ENCODE measurements around the gene KIF3A. TPM values are rescaled to one million over a fixed set of nuclear protein-coding genes. Genes with fewer than 3 reads are reported as not detected.

The KIF3A gene
- total and polyA plus RNA-seq, 11 donors, result 5.8 to 19.3 (median 10.1) TPM

DNA sequence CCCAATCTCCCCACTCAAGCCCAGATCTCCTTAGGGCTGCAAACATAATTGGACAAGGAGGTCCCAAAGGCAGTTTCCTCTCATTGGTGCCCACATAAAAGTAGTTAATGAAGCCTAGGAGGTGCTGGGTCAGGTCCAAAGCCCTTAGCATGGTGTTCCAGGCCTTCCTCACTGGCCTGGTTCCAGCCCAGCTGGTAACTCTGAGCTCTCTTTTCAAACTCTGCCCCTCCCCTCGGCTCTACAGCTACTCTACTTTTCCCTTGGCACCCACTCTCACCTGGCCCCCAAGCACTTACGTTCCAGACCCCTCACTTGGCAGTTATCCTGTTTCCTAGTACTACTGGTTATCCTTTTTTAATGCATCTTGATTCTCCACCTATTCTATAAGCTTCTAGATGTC is 29.8 kb upstream of the KIF3A start:
- no peak overlapping the region for H3K4me3 ChIP-seq
- TF ChIP-seq, protein P1, sequence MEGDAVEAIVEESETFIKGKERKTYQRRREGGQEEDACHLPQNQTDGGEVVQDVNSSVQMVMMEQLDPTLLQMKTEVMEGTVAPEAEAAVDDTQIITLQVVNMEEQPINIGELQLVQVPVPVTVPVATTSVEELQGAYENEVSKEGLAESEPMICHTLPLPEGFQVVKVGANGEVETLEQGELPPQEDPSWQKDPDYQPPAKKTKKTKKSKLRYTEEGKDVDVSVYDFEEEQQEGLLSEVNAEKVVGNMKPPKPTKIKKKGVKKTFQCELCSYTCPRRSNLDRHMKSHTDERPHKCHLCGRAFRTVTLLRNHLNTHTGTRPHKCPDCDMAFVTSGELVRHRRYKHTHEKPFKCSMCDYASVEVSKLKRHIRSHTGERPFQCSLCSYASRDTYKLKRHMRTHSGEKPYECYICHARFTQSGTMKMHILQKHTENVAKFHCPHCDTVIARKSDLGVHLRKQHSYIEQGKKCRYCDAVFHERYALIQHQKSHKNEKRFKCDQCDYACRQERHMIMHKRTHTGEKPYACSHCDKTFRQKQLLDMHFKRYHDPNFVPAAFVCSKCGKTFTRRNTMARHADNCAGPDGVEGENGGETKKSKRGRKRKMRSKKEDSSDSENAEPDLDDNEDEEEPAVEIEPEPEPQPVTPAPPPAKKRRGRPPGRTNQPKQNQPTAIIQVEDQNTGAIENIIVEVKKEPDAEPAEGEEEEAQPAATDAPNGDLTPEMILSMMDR (IDR thresholded peaks at IDR 0.05), result no peak
- TF ChIP-seq POLR2A (IDR thresholded peaks at IDR 0.05), result no peak
- WGBS, 4 donors, result 26 to 39% (median 30%) methylated on average over 2 of the region's 2 CpGs
- H3K27me3 ChIP-seq, result no peaks in the 10 kb centered on the region
- intact Hi-C loops (cut with DNase I), result loop anchor here in 1 of 10 donors (5.0 kb wide), 1 partner anchor 50 kb away; no protein-coding TSS in a partner anchor
- H3K9me3 ChIP-seq, result no peaks in the 10 kb centered on the region
- peaks cover 0 to 34% (median 31%) of the 10 kb centered on the region in 9 donors for H3K36me3 ChIP-seq
- H3K4me1 ChIP-seq, result peaks cover 2 to 68% (median 53%) of the 10 kb centered on the region in 12 donors
- peak in 1 of 5 donors; percentile 69 for DNase-seq
- peak overlapping the region in 3 of 12 donors; percentile 25 to 55 (median 39) for H3K27ac ChIP-seq
- ATAC-seq, result peak in 1 of 4 donors; percentile 30

DNA sequence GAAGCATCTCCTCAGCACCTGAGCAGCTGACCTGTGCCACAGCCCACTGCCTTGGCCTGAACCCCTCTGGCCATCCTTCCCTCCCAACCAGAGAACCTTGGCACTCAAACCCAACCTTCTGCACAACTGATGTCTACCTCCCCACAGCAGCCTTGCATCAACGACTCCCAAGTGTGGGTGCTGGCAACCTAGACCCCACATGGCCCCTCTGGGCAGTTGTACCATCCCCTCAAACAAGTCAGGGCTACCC is 29.4 kb upstream of the KIF3A start:
- no peak for DNase-seq

DNA sequence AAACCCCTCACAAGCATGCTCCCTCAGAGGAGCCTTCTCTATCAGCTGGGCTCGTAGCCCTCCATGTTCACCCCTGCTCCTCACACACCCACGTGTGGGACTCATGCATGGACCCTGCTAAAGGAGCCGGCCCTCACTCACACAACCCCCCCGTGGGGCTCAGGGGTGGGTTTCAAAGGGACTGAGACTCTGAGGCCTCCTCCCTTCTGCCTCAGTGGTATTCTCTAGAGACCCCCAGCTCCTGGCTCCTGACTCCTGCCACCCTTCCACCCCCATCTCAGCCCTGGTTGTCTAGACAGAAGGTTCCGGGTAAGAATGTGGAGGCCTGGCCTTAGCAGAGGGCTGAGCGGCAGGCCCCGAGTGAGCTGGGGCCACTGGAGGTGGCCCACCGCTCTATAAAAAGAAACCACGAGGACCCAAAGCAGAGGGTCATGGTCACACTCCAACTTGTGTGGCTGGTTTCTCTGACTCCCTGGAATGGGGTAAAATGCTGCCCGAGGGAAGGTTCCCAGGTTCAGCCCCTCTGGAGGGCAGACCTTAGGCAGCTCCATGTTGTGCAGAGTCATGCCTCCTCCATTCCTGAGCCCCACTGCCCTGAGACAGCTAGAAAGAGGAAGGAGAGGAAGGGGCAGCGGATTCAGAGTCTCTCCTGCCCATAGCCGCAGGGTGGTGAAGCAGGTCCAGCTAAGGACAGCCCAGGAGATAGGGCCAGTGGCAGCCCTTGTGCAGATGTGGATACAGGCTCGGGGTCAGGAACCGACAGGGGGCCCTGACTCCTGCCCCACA is 28.9 kb upstream of the KIF3A start:
- Histone ChIP-seq H3K9me3 (no peaks in the 10 kb centered on the region), H3K4me1 (peaks cover 2 to 59% (median 43%) of the 10 kb centered on the region in 12 donors), H3K36me3 (peaks cover 2 to 44% (median 41%) of the 10 kb centered on the region in 9 donors), H3K27ac (peak overlapping the region in 1 of 12 donors; percentile 7), H3K27me3 (no peaks in the 10 kb centered on the region), H3K4me3 (no peak overlapping the region)
- WGBS, 4 donors, result 86 to 93% (median 88%) methylated on average over 12 to 14 of the region's 14 CpGs
- ATAC-seq (no peak), DNase-seq (peak in 1 of 5 donors; percentile 17)
- TF ChIP-seq, protein P1 (IDR thresholded peaks at IDR 0.05), result no peak
- no peak for TF ChIP-seq POLR2A (IDR thresholded peaks at IDR 0.05)
- intact Hi-C loops (cut with DNase I), result loop anchor here in 1 of 10 donors (5.0 kb wide), 1 partner anchor 51 kb away; no protein-coding TSS in a partner anchor

More for the DNA sequence above, 29.4 kb upstream of the KIF3A start:
- intact Hi-C loops (cut with DNase I), result loop anchor here in 1 of 10 donors (5.0 kb wide), 1 partner anchor 51 kb away; no protein-coding TSS in a partner anchor
- Histone ChIP-seq H3K36me3 (peaks cover 2 to 38% (median 36%) of the 10 kb centered on the region in 9 donors), H3K4me1 (peaks cover 2 to 64% (median 49%) of the 10 kb centered on the region in 12 donors), H3K4me3 (no peak overlapping the region), H3K9me3 (no peaks in the 10 kb centered on the region), H3K27me3 (no peaks in the 10 kb centered on the region), H3K27ac (no peak overlapping the region)
- no peak for ATAC-seq
- 95 to 100% (median 98%) methylated on average over 1 of the region's 1 CpG for whole genome bisulfite sequencing, 4 donors
- no peak for TF ChIP-seq POLR2A (IDR thresholded peaks at IDR 0.05)
- TF ChIP-seq, protein P1 (IDR thresholded peaks at IDR 0.05), result no peak

DNA sequence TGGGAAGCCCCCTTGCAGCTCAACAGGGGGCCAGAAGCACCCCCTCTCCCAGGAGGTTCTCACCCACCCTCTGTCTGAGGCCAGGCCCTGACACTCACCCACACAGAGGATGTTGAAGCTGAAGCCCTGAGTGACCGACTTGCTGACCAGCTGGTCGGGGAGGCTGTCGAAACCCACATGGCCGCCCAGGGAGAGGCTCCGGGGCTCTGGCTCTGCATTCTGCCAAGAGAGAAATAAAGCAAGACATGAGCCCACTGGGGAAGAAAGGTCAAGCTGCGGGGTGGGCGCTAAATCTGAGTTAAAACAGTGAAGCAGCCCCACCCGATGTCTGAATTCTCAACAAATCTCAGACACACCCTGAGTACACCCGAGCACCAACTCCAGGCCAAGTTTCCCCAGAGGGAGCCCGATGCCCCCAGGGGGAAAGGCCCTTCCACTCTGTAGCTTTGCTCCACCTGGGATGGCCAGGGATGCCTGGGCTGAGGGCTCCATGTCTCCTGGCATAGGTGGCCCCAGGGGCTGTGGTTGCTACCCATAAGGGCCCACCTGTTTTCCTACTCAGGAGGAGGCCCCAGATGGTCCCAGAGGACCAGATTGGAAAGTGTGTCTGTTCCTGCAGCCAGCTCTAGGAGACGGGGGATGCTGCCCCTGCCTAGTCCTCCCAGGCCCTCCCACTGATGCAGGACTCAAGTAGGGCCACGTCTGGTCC is 28.1 kb upstream of the KIF3A start:
- Histone ChIP-seq H3K27me3 (no peaks in the 10 kb centered on the region), H3K4me3 (no peak overlapping the region), H3K9me3 (no peaks in the 10 kb centered on the region), H3K36me3 (peaks cover 2 to 51% (median 48%) of the 10 kb centered on the region in 9 donors), H3K4me1 (peaks cover 0 to 51% (median 36%) of the 10 kb centered on the region in 12 donors), H3K27ac (peak overlapping the region in 1 of 12 donors; percentile 7)
- 80 to 83% (median 82%) methylated on average over 10 to 12 of the region's 12 CpGs for WGBS, 4 donors
- DNase-seq (peak in 2 of 5 donors; percentile 65 to 67), ATAC-seq (peak in 2 of 4 donors; percentile 14 to 51)
- intact Hi-C loops (cut with DNase I), result loop anchor here in 1 of 10 donors (5.0 kb wide), 1 partner anchor 52 kb away; no protein-coding TSS in a partner anchor
- TF ChIP-seq, protein P1 (IDR thresholded peaks at IDR 0.05), result no peak
- no peak for TF ChIP-seq POLR2A (IDR thresholded peaks at IDR 0.05)

Measured in heart left ventricle (tissue), 16 donors.